Stomach (tissue), 9 donors: ENCODE measurements around the gene CAB39L. TPM values are rescaled to one million over a fixed set of nuclear protein-coding genes. Genes with fewer than 3 reads are reported as not detected.

Source experiments
- DNase-seq, 2 donors: peaks; one replicate each; pipeline versions ENCODE4 v3.0.0 to v3.0.0-alpha.2; 2013 to 2019
- H3K27ac ChIP-seq, 5 donors: fragments of 200-600 bp in 4 of 5; sonication (generic) in 4 of 5; one replicate each; pipeline ENCODE4 v1.5.1; 2013 to 2019; ENCODE audit warnings: mild to moderate bottlenecking in 1 of 5, moderate library complexity in 1 of 5
- H3K27me3 ChIP-seq, 3 donors: fragments of 200-600 bp; sonication (generic); one replicate each; pipeline ENCODE4 v1.5.1; 2017 to 2019; ENCODE audit warnings: mixed run types in 1 of 3
- H3K36me3 ChIP-seq, 4 donors: fragments of 200-600 bp; sonication (generic); 1 replicate in 3 of 4; 2 replicates in 1 of 4; pipeline ENCODE4 v1.5.1; 2016 to 2019
- H3K4me1 ChIP-seq, 4 donors: fragments of 200-600 bp; sonication (generic); one replicate each; pipeline ENCODE4 v1.5.1; 2016 to 2019
- H3K4me3 ChIP-seq, 4 donors: fragments of 200-600 bp; sonication (generic) in 3 of 4; one replicate each; pipeline ENCODE4 v1.5.1; 2016 to 2019; ENCODE audit warnings: mild to moderate bottlenecking in 1 of 4
- H3K9me3 ChIP-seq, 4 donors: fragments of 200-600 bp; sonication (generic); one replicate each; pipeline ENCODE4 v1.5.1; 2016 to 2019
- EP300 ChIP-seq: sonication (generic); formaldehyde crosslinking; IDR thresholded peaks from one replicate; pipeline ENCODE4 v1.6.1; 2017; ENCODE audit warnings: antibody characterized with exemption
- POLR2A ChIP-seq, 4 donors: fragments of 450-650 bp; IDR thresholded peaks; one replicate each; pipeline ENCODE4 v1.6.1; 2016; ENCODE audit warnings: antibody characterized with exemption in 4 of 4, control low read depth in 2 of 4, mild to moderate bottlenecking in 1 of 4, moderate library complexity in 1 of 4
- POLR2AphosphoS5 ChIP-seq, 3 donors: sonication (generic); formaldehyde crosslinking; IDR thresholded peaks; one replicate each; pipeline ENCODE4 v1.6.1; 2016; ENCODE audit warnings: antibody characterized with exemption in 3 of 3
- WGBS, 5 donors: extraction: QIAGEN DNeasy Blood & Tissue Kit in 3 of 5; methylation state at CpG; one replicate each; pipeline versions ENCODE4 v1.1.5 to v1.1.7; 2013 to 2018; 5-methylcytosine and 5-hydroxymethylcytosine counted together
- intact Hi-C: fragments of 100-400 bp; cut with DNase I; formaldehyde crosslinking; loops from one replicate; pipeline ENCODE4 v1.15.1; 2023; ENCODE audit warnings: low total_unique reads
- polyA plus RNA-seq, 3 donors: library from polyadenylated mRNA; stranded (reverse); fragments of 200-250 nt; gene quantifications; one replicate each; pipeline ENCODE4 v1.2.3, GENCODE V29; 2013
- total RNA-seq, 5 donors: library from RNA; depleted of rRNA; stranded (reverse); fragments of >200 nt; gene quantifications; one replicate each; pipeline versions ENCODE4 v1.1.0 to v1.2.3, GENCODE V29; 2014 to 2016
- TF ChIP-seq, protein P1 (sequence below), 7 experiments: fragments of 450-650 bp in 4 of 7; fragments of 200-600 bp in 3 of 7; sonication (generic) in 3 of 7; IDR thresholded peaks; one replicate each; pipeline ENCODE4 v1.5.1; 2016 to 2019; ENCODE audit warnings: antibody characterized with exemption in 7 of 7, control low read depth in 2 of 7, mild to moderate bottlenecking in 1 of 7
- donor health status: healthy with polysubstance abuse.
- donor health status: Bipolar disorder and iron deficiency.
- donor health status: healthy.

CAB39L gene
- total and polyA plus RNA-seq, 8 donors, result 11.4 to 61.6 (median 33.0) TPM

DNA sequence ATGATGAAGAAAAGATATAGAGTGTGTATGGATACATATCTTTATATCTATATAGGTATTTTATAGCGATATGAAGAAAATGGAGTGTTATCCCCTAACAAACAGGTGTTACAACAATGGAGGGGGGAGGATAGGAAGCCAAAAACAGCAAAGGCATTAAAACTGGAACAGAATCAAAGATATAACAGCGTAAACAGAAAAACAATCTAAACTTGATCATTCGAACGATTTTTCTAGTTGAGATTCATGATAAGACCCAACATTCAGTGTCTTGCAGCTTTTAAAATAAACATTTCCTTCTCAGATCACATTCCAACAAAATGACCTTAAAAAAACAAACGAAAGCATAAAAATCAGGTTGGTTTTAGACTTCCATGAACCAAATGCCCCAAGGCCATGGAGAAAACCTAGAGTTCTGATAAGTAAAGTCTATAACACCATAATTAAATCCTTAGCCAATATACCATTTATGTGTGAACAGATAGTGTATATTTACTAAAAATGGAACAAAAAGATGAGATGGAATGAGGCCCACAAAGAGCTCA is 55.7 kb downstream of the CAB39L start:
- H3K27ac ChIP-seq, result no peak overlapping the region
- H3K36me3 ChIP-seq, result peaks cover 0 to 5% (median 0%) of the 10 kb centered on the region in 4 donors
- DNase-seq, result no peak
- no peak overlapping the region for H3K4me3 ChIP-seq
- TF ChIP-seq EP300 (no peak), POLR2AphosphoS5 (IDR thresholded peaks at IDR 0.05) (no peak), POLR2A (IDR thresholded peaks at IDR 0.05) (no peak)
- TF ChIP-seq, protein P1, sequence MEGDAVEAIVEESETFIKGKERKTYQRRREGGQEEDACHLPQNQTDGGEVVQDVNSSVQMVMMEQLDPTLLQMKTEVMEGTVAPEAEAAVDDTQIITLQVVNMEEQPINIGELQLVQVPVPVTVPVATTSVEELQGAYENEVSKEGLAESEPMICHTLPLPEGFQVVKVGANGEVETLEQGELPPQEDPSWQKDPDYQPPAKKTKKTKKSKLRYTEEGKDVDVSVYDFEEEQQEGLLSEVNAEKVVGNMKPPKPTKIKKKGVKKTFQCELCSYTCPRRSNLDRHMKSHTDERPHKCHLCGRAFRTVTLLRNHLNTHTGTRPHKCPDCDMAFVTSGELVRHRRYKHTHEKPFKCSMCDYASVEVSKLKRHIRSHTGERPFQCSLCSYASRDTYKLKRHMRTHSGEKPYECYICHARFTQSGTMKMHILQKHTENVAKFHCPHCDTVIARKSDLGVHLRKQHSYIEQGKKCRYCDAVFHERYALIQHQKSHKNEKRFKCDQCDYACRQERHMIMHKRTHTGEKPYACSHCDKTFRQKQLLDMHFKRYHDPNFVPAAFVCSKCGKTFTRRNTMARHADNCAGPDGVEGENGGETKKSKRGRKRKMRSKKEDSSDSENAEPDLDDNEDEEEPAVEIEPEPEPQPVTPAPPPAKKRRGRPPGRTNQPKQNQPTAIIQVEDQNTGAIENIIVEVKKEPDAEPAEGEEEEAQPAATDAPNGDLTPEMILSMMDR (IDR thresholded peaks at IDR 0.05), result no peak
- intact Hi-C loops, result no loop called here
- H3K9me3 ChIP-seq, result peaks cover 0 to 7% (median 0%) of the 10 kb centered on the region in 4 donors
- 41 to 54% (median 49%) methylated on average over 5 of the region's 5 CpGs for WGBS, 5 donors
- H3K27me3 ChIP-seq, result no peaks in the 10 kb centered on the region
- no peaks in the 10 kb centered on the region for H3K4me1 ChIP-seq

DNA sequence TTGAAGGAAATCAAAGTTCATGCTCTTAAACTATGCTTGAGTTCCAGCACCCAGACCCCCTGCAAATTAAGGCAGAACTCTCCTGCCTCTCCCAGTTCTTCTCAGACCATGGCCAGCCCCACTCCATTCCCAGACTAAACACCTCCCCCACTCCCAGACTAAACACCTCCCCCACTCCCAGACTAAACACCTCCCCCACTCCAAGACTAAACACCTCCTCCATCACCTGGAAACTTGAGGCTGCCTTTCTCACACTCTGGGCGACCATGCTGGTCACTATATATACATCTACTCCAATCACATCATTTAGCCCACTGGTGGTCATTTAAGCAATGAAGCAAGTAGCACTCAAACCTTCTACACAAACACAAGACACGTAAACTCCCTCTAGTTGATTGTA is 57.2 kb downstream of the CAB39L start:
- TF ChIP-seq POLR2A (IDR thresholded peaks at IDR 0.05) (no peak), POLR2AphosphoS5 (IDR thresholded peaks at IDR 0.05) (no peak), EP300 (no peak)
- TF ChIP-seq, protein P1 (IDR thresholded peaks at IDR 0.05), result no peak
- H3K27ac ChIP-seq, result no peak overlapping the region
- 89 to 96% (median 93%) methylated on average over 2 of the region's 2 CpGs for WGBS, 5 donors
- peaks cover 0 to 7% (median 0%) of the 10 kb centered on the region in 4 donors for H3K9me3 ChIP-seq
- intact Hi-C loops, result no loop called here
- H3K4me3 ChIP-seq, result no peak overlapping the region
- no peaks in the 10 kb centered on the region for H3K4me1 ChIP-seq
- H3K27me3 ChIP-seq, result no peaks in the 10 kb centered on the region
- H3K36me3 ChIP-seq, result peaks cover 0 to 11% (median 2%) of the 10 kb centered on the region in 4 donors
- DNase-seq, result no peak

DNA sequence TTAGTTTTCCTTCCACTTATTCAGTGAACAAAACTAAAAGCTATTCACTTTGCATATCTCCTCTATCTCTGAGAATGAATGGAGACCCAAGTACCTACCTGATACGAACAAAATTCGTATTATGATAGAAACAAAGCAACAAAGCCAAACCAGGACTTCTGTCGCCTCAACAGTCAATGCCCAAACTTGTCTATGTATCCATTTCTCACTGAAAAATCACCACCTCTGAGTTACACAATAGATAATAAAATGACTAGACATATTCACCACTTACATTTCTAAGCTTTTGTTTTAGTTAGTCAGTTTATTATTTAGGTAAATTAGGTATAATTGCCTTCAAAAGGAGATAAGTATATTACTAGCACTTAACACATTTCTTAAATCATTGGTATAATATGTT is 67.7 kb downstream of the CAB39L start:
- Histone ChIP-seq H3K9me3 (no peaks in the 10 kb centered on the region), H3K36me3 (peaks cover 0 to 18% (median 14%) of the 10 kb centered on the region in 4 donors), H3K27me3 (no peaks in the 10 kb centered on the region), H3K4me1 (peaks cover 5 to 37% (median 24%) of the 10 kb centered on the region in 4 donors), H3K27ac (no peak overlapping the region), H3K4me3 (no peak overlapping the region)
- 59 to 79% (median 70%) methylated on average over 3 of the region's 3 CpGs for WGBS, 5 donors
- DNase-seq, result no peak
- intact Hi-C loops, result no loop called here
- no peak for TF ChIP-seq POLR2AphosphoS5 (IDR thresholded peaks at IDR 0.05)
- TF ChIP-seq, protein P1 (IDR thresholded peaks at IDR 0.05), result no peak
- TF ChIP-seq POLR2A (IDR thresholded peaks at IDR 0.05), result no peak
- no peak for TF ChIP-seq EP300

DNA sequence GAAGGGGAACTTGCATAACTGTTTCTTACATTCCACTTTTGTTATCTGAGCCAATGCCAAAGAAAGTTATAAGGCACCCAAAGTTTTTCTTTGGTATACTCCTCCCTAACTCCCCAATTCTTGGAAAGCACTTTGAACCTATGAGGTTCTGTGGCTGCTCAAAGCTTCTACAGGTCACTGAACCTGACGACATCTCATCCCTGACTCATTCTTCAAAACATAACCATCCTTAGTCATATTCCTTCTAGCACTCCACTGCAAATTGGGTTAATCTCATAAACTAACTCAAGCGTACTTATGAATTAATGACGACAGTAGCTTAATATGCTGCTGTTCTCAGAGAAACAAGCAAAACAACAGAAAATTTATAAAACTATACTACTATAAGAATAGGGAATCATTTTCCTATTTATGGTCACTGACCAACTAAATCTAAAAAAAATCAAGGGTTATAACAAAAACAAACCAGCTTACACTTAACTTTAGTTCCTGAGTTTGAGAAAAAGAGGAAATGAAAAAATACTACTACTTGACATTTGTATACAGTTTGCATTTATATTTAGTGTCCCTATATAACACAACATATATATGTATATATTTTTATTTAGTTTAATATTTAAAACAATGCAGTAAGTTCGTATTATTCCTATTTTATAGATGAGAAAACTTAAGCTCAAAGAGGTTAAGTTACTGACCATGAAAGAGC is 69.1 kb downstream of the CAB39L start:
- Histone ChIP-seq H3K4me1 (peaks cover 5 to 43% (median 27%) of the 10 kb centered on the region in 4 donors), H3K36me3 (peaks cover 0 to 18% (median 12%) of the 10 kb centered on the region in 4 donors), H3K4me3 (no peak overlapping the region), H3K9me3 (no peaks in the 10 kb centered on the region), H3K27ac (no peak overlapping the region), H3K27me3 (no peaks in the 10 kb centered on the region)
- DNase-seq, result no peak
- WGBS, 5 donors, result 72 to 82% (median 79%) methylated on average over 4 of the region's 4 CpGs
- intact Hi-C loops, result no loop called here
- no peak for TF ChIP-seq EP300
- TF ChIP-seq, protein P1 (IDR thresholded peaks at IDR 0.05), result no peak
- TF ChIP-seq POLR2AphosphoS5 (IDR thresholded peaks at IDR 0.05), result no peak
- no peak for TF ChIP-seq POLR2A (IDR thresholded peaks at IDR 0.05)
